ENCODE measurements around the gene CLDN9.

DNA sequence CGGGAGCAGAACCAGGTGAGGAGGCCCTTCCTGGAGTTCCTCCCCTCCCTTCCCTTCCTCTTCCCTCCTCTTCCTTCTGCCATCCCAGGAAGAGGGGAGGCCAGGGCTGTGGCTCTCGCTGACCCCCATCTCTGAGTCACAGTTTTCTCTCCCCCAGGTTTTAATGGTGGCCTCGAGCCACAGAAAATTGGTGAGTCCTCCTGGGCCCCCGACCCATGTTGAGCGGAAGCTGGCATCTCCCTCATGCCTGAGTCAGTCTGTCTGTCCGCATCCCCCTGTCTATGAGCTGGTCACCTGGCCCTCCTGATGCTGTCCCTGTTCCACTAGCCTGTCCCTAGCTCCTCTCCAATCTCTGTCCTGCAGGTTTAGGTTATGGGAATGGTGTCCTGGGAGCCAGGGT is 12.8 kb upstream of the CLDN9 start:
- TF ChIP-seq, protein P1, sequence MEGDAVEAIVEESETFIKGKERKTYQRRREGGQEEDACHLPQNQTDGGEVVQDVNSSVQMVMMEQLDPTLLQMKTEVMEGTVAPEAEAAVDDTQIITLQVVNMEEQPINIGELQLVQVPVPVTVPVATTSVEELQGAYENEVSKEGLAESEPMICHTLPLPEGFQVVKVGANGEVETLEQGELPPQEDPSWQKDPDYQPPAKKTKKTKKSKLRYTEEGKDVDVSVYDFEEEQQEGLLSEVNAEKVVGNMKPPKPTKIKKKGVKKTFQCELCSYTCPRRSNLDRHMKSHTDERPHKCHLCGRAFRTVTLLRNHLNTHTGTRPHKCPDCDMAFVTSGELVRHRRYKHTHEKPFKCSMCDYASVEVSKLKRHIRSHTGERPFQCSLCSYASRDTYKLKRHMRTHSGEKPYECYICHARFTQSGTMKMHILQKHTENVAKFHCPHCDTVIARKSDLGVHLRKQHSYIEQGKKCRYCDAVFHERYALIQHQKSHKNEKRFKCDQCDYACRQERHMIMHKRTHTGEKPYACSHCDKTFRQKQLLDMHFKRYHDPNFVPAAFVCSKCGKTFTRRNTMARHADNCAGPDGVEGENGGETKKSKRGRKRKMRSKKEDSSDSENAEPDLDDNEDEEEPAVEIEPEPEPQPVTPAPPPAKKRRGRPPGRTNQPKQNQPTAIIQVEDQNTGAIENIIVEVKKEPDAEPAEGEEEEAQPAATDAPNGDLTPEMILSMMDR (IDR thresholded peaks at IDR 0.05), result no peak
- no peak for TF ChIP-seq POLR2A (IDR thresholded peaks at IDR 0.05)
- no peak for TF ChIP-seq EP300 (IDR thresholded peaks at IDR 0.05)

Measured in gastroesophageal sphincter (tissue), 3 donors.